ENCODE results near the gene SMAD2. TPM values are rescaled to one million over a fixed set of nuclear protein-coding genes. Genes with fewer than 3 reads are reported as not detected.

Gene SMAD2
- total and polyA plus RNA-seq, 12 donors, result 20.9 to 270 (median 140) TPM

DNA sequence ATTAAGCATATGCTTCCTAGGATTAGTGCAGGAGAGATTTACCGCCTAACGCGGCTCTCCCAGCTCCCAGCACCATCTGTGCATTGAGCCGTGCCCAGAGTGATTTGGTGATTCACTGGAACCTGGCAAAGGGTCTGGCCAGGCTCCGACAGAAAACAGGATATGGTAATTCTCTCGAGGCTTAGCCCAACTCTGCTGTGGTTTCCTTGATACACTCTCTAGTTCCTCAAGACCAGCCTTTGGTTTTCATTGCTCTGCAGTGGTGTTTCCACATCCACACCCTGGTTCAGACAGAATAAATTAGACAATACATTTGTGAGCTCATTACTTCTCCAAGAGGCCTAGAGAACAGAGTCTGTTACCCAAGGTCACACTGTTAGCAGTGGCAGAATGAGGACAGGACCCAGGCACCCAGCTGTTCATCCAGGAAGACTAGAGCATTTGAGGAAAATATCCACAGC lies 23.0 kb upstream of the SMAD2 start:
- 9 to 32% (median 17%) methylated on average over 6 of the region's 6 CpGs for WGBS, 4 donors
- H3K36me3 ChIP-seq (replicated peaks in 1 of 2), result no peaks in the 10 kb centered on the region
- no peaks in the 10 kb centered on the region for H3K27me3 ChIP-seq
- peak overlapping the region; percentile 8 to 65 (median 24) for H3K27ac ChIP-seq
- H3K9me3 ChIP-seq (replicated peaks in 1 of 3), result no peaks in the 10 kb centered on the region
- TF ChIP-seq POLR2A (IDR thresholded peaks at IDR 0.05), result no peak
- TF ChIP-seq, protein P1, sequence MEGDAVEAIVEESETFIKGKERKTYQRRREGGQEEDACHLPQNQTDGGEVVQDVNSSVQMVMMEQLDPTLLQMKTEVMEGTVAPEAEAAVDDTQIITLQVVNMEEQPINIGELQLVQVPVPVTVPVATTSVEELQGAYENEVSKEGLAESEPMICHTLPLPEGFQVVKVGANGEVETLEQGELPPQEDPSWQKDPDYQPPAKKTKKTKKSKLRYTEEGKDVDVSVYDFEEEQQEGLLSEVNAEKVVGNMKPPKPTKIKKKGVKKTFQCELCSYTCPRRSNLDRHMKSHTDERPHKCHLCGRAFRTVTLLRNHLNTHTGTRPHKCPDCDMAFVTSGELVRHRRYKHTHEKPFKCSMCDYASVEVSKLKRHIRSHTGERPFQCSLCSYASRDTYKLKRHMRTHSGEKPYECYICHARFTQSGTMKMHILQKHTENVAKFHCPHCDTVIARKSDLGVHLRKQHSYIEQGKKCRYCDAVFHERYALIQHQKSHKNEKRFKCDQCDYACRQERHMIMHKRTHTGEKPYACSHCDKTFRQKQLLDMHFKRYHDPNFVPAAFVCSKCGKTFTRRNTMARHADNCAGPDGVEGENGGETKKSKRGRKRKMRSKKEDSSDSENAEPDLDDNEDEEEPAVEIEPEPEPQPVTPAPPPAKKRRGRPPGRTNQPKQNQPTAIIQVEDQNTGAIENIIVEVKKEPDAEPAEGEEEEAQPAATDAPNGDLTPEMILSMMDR (IDR thresholded peaks at IDR 0.05), result no peak
- H3K4me3 ChIP-seq, result no peak overlapping the region
- DNase-seq, result peak; percentile 35 to 67 (median 61)
- H3K4me1 ChIP-seq (replicated peaks in 1 of 2), result peaks cover 0 to 7% of the 10 kb centered on the region in 2 donors
- intact Hi-C loops (cut with DNase I), result no loop called here

DNA sequence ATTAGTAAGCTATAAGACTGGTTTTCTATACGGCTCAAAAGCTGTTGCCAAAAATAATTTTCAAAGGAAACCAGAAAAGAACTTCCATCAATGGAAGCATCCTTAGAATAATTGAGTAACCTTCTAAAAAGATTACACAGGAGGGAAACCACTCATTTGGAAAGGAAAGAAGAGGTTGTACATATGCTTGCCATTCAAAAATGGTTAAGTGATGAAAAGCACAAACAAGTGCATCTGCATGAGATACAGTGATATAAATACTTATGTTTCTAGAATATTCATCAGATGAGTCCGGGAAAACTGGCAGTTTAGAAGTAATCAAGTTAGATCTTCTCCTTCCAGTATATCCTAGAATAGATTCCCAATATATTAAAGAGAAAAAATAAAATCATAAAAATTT lies 20.1 kb upstream of the SMAD2 start:
- Histone ChIP-seq H3K4me1 (replicated peaks in 1 of 2) (peaks cover 0 to 7% of the 10 kb centered on the region in 2 donors), H3K27me3 (no peaks in the 10 kb centered on the region), H3K36me3 (replicated peaks in 1 of 2) (no peaks in the 10 kb centered on the region), H3K4me3 (no peak overlapping the region), H3K27ac (no peak overlapping the region), H3K9me3 (replicated peaks in 1 of 3) (no peaks in the 10 kb centered on the region)
- WGBS, 4 donors, result 74 to 90% (median 87%) methylated on average over 2 of the region's 2 CpGs
- no peak for DNase-seq
- TF ChIP-seq POLR2A (IDR thresholded peaks at IDR 0.05), result no peak
- TF ChIP-seq, protein P1 (IDR thresholded peaks at IDR 0.05), result no peak
- intact Hi-C loops (cut with DNase I), result no loop called here

DNA sequence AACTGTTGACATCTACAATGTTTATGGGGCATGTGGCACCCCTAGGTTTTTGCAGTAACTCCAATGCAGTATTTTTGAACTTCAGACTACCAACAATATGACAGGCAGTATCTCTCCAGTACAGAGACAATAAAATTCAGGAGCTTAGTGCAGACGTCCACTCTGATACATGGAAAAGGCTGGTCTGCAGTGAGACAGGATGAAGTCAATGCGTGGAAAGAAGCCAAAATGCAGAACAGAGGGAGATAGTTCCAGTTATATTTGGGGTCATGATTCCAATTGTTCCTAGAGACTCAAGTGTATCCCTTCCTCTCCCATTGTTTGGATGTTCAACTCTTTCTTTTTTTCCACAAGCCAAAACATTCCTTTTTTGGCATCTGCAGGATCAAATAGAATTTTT lies 18.7 kb upstream of the SMAD2 start:
- H3K36me3 ChIP-seq (replicated peaks in 1 of 2), result no peaks in the 10 kb centered on the region
- DNase-seq, result no peak
- no peaks in the 10 kb centered on the region for H3K27me3 ChIP-seq
- peaks cover 0 to 7% of the 10 kb centered on the region in 2 donors for H3K4me1 ChIP-seq (replicated peaks in 1 of 2)
- H3K9me3 ChIP-seq (replicated peaks in 1 of 3), result no peaks in the 10 kb centered on the region
- WGBS, 4 donors, result 62 to 79% (median 68%) methylated on average over 2 of the region's 2 CpGs
- intact Hi-C loops (cut with DNase I), result no loop called here
- TF ChIP-seq POLR2A (IDR thresholded peaks at IDR 0.05), result no peak
- TF ChIP-seq, protein P1 (IDR thresholded peaks at IDR 0.05), result no peak
- H3K4me3 ChIP-seq, result no peak overlapping the region
- no peak overlapping the region for H3K27ac ChIP-seq

DNA sequence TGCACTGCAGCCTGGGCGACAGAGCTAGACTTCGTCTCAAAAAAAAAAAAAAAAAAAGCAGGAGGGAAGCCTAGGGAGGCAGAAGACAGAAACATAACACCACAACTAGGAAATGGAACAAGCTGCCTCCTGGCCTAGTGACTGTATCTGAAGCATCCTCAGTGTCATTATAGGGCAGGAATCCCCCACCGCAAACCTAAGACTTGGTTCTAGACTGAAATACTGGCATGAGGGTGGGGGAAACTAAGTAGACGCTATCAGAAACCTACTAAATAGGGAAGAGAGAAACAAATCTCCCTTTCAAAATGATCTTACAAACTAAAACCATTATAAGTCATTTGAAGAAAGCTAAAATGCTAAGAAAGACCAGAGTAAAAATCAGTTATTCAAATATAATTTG lies 16.4 kb upstream of the SMAD2 start:
- Histone ChIP-seq H3K27me3 (no peaks in the 10 kb centered on the region), H3K4me1 (replicated peaks in 1 of 2) (no peaks in the 10 kb centered on the region), H3K36me3 (replicated peaks in 1 of 2) (no peaks in the 10 kb centered on the region), H3K9me3 (replicated peaks in 1 of 3) (no peaks in the 10 kb centered on the region), H3K4me3 (no peak overlapping the region), H3K27ac (no peak overlapping the region)
- TF ChIP-seq, protein P1 (IDR thresholded peaks at IDR 0.05), result no peak
- TF ChIP-seq POLR2A (IDR thresholded peaks at IDR 0.05), result no peak
- no peak for DNase-seq
- intact Hi-C loops (cut with DNase I), result no loop called here
- 94 to 99% (median 97%) methylated on average over 4 of the region's 4 CpGs for WGBS, 4 donors

Measured in adrenal gland (tissue), 12 donors.